Liver (tissue), 9 donors: Measurements from ENCODE around the gene MAP1LC3C. TPM values are rescaled to one million over a fixed set of nuclear protein-coding genes. Genes with fewer than 3 reads are reported as not detected.

Source experiments
- DNase-seq: peaks from one replicate; pipeline ENCODE4 v3.0.0-alpha.2; 2017; ENCODE audit warnings: low spot score
- H3K27ac ChIP-seq, 2 donors: one replicate each; pipeline ENCODE4 v1.7.0; 2013; ENCODE audit warnings: inconsistent platforms in 2 of 2, low read length in 2 of 2, control low read depth in 1 of 2, low read depth in 1 of 2, mild to moderate bottlenecking in 1 of 2
- H3K27me3 ChIP-seq, 4 donors: one replicate each; pipeline versions ENCODE4 v1.6.1 to v1.7.0; 2013; ENCODE audit warnings: low read length in 3 of 4, inconsistent platforms in 1 of 4, mild to moderate bottlenecking in 1 of 4, moderate library complexity in 1 of 4; ENCODE audit not compliant: control insufficient read depth in 4 of 4, insufficient read depth in 4 of 4
- H3K36me3 ChIP-seq, 4 donors: one replicate each; pipeline versions ENCODE4 v1.6.1 to v1.7.0; 2013; ENCODE audit warnings: low read length in 3 of 4, mild to moderate bottlenecking in 3 of 4, low read depth in 1 of 4, moderate library complexity in 1 of 4; ENCODE audit not compliant: control insufficient read depth in 4 of 4, insufficient read depth in 3 of 4
- H3K4me1 ChIP-seq, 4 donors: one replicate each; pipeline versions ENCODE4 v1.6.1 to v1.7.0; 2013; ENCODE audit warnings: low read length in 3 of 4, mild to moderate bottlenecking in 3 of 4, moderate library complexity in 1 of 4; ENCODE audit not compliant: control insufficient read depth in 4 of 4, insufficient read depth in 4 of 4
- H3K4me3 ChIP-seq, 3 donors: one replicate each; pipeline versions ENCODE4 v1.6.1 to v1.7.0; 2013; ENCODE audit warnings: low read length in 3 of 3, control low read depth in 1 of 3, low read depth in 1 of 3, mild to moderate bottlenecking in 1 of 3
- H3K9ac ChIP-seq, 2 donors: one replicate each; pipeline ENCODE4 v1.7.0; 2013; ENCODE audit warnings: low read length in 2 of 2, mild to moderate bottlenecking in 2 of 2, moderate library complexity in 2 of 2, control low read depth in 1 of 2, low read depth in 1 of 2
- H3K9me3 ChIP-seq, 4 donors: one replicate each; pipeline versions ENCODE4 v1.6.1 to v1.7.0; 2013; ENCODE audit warnings: low read length in 3 of 4; ENCODE audit not compliant: control insufficient read depth in 4 of 4
- ATF3 ChIP-seq: IDR thresholded peaks from 2 replicates; pipeline ENCODE4 v1.6.1; 2016; ENCODE audit warnings: antibody characterized with exemption
- CTCF ChIP-seq: fragments of 150-350 bp; IDR thresholded peaks from 2 replicates; pipeline ENCODE4 v1.5.1; 2017; ENCODE audit warnings: improper control_type of control experiment, low read depth, low read length; ENCODE audit not compliant: missing input control
- EGR1 ChIP-seq, 2 donors: IDR thresholded peaks; 2 replicates each; pipeline ENCODE4 v1.6.1; 2016 to 2018; ENCODE audit warnings: antibody characterized with exemption in 2 of 2, low read depth in 2 of 2
- FOXA1 ChIP-seq: IDR thresholded peaks from 2 replicates; pipeline ENCODE4 v1.6.1; 2016; ENCODE audit warnings: antibody characterized with exemption
- FOXA2 ChIP-seq: IDR thresholded peaks from 2 replicates; pipeline ENCODE4 v1.6.1; 2016; ENCODE audit warnings: antibody characterized with exemption
- GABPA ChIP-seq, 2 donors: IDR thresholded peaks in 1 of 2; conservative IDR thresholded peaks in 1 of 2; 2 replicates each; pipeline ENCODE4 v1.6.1; 2016; ENCODE audit warnings: antibody characterized with exemption in 2 of 2, mild to moderate bottlenecking in 1 of 2, moderate library complexity in 1 of 2
- HNF4A ChIP-seq, 2 donors: conservative IDR thresholded peaks; 2 replicates each; pipeline ENCODE4 v1.6.1; 2016; ENCODE audit warnings: antibody characterized with exemption in 2 of 2, mild to moderate bottlenecking in 2 of 2
- HNF4G ChIP-seq: IDR thresholded peaks from 2 replicates; pipeline ENCODE4 v1.6.1; 2016; ENCODE audit warnings: antibody characterized with exemption
- JUND ChIP-seq, 2 donors: IDR thresholded peaks; 2 replicates each; pipeline ENCODE4 v1.6.1; 2016; ENCODE audit warnings: antibody characterized with exemption in 2 of 2
- MAX ChIP-seq: IDR thresholded peaks from 2 replicates; pipeline ENCODE4 v1.6.1; 2016; ENCODE audit warnings: antibody characterized with exemption
- NR2F2 ChIP-seq: IDR thresholded peaks from 2 replicates; pipeline ENCODE4 v1.6.1; 2016; ENCODE audit warnings: antibody characterized with exemption
- RAD21 ChIP-seq, 2 donors: IDR thresholded peaks; 2 replicates each; pipeline ENCODE4 v1.6.1; 2016; ENCODE audit warnings: antibody characterized with exemption in 2 of 2, mild to moderate bottlenecking in 2 of 2
- REST ChIP-seq: IDR thresholded peaks from 2 replicates; pipeline ENCODE4 v1.6.1; 2016; ENCODE audit warnings: antibody characterized with exemption, mild to moderate bottlenecking
- RXRA ChIP-seq, 2 donors: IDR thresholded peaks; 2 replicates each; pipeline ENCODE4 v1.6.1; 2017 to 2018; ENCODE audit warnings: antibody characterized with exemption in 2 of 2, mild to moderate bottlenecking in 1 of 2
- SP1 ChIP-seq: IDR thresholded peaks from 2 replicates; pipeline ENCODE4 v1.6.1; 2018; ENCODE audit warnings: antibody characterized with exemption, mild to moderate bottlenecking
- TAF1 ChIP-seq: conservative IDR thresholded peaks from 2 replicates; pipeline ENCODE4 v1.6.1; 2016; ENCODE audit warnings: antibody characterized with exemption, mild to moderate bottlenecking
- YY1 ChIP-seq: IDR thresholded peaks from 2 replicates; pipeline ENCODE4 v1.6.1; 2016; ENCODE audit warnings: antibody characterized with exemption, mild to moderate bottlenecking
- ZBTB33 ChIP-seq: IDR thresholded peaks from 2 replicates; pipeline ENCODE4 v1.6.1; 2016; ENCODE audit warnings: antibody characterized with exemption
- WGBS: extraction: QIAGEN DNeasy Blood & Tissue Kit; methylation state at CpG from one replicate; pipeline ENCODE4 v1.1.7; 2013; 5-methylcytosine and 5-hydroxymethylcytosine counted together
- polyA plus RNA-seq, 2 donors: library from polyadenylated mRNA; stranded (reverse) in 1 of 2; unstranded in 1 of 2; fragments of 200-250 nt in 1 of 2; fragments of >200 nt in 1 of 2; fragmentation: Nextera tagmentation in 1 of 2; extraction: Ambion mirVana in 1 of 2; gene quantifications; one replicate each; pipeline versions ENCODE4 v1.2.1 to v1.2.3, GENCODE V29; 2013 to 2015
- total RNA-seq, 2 donors: library from RNA; depleted of rRNA; stranded (reverse); fragments of >200 nt; gene quantifications; one replicate each; pipeline ENCODE4 v1.2.3, GENCODE V29; 2014
- donor health status: healthy.
- donor health status: healthy.
- donor health status: healthy.
- donor health status: healthy.
- donor health status: healthy.

The MAP1LC3C gene
- total and polyA plus RNA-seq, 4 donors: not detected

- 37% methylated on average over 3 of the region's 3 CpGs for WGBS
- Histone ChIP-seq H3K9me3 (no peaks in the 10 kb centered on the region), H3K36me3 (no peaks in the 10 kb centered on the region), H3K27me3 (no peaks in the 10 kb centered on the region), H3K4me1 (no peaks in the 10 kb centered on the region), H3K9ac (no peak overlapping the region), H3K4me3 (no peak overlapping the region), H3K27ac (no peak overlapping the region)
- TF ChIP-seq FOXA2 (no peak), MAX (no peak), GABPA (IDR thresholded peaks at IDR 0.05 in 1 of 2, conservative IDR thresholded peaks at IDR 0.05 in 1 of 2) (no peak), HNF4A (conservative IDR thresholded peaks at IDR 0.05) (no peak), NR2F2 (no peak), EGR1 (IDR thresholded peaks at IDR 0.05; ENCODE audit: low read depth in 2 of 2) (no peak), JUND (IDR thresholded peaks at IDR 0.05) (no peak), RAD21 (IDR thresholded peaks at IDR 0.05) (no peak), RXRA (IDR thresholded peaks at IDR 0.05) (no peak), CTCF (no peak), ATF3 (no peak), REST (no peak), HNF4G (no peak), SP1 (no peak), YY1 (no peak), FOXA1 (no peak), TAF1 (no peak), ZBTB33 (no peak)
- DNase-seq: no peak
Measured at GRCh38 chr1:242043165-242043564, 44.3 kb upstream of the MAP1LC3C start.
